ENCODE data around the gene PLEKHA8.
A peak's percentile ranks its signal among the peaks of the same experiment; 100 is the strongest.

Gene PLEKHA8

DNA sequence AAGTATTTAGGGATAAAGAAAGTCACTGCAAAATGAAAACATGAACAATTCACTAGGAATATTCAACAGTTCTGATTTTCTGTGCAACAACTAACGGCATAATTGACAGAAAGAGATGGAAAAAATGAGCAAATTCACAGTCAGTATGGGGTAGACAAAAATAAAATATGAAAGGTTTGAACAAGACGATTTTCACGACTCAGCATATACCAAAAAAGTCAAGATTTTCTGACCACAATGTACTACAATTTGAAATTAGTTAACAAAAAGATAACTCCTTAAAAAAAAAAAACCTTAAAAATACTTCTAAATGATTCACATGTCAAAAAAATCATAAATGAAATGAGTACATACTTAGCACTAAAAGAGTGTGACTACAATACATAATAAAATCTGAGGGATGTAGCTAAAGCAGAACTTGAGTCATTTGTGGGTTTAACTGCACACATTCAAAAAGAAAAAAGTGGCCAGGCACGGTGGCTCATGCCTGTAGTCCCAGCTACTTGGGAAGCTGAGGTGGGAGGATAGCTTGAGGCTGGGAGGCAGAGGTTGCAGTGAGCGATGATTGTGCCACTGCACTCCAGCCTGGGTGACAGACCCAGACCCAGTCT lies 84.0 kb downstream of the PLEKHA8 start:
- no peak for DNase-seq (ENCODE audit: low read depth)

DNA sequence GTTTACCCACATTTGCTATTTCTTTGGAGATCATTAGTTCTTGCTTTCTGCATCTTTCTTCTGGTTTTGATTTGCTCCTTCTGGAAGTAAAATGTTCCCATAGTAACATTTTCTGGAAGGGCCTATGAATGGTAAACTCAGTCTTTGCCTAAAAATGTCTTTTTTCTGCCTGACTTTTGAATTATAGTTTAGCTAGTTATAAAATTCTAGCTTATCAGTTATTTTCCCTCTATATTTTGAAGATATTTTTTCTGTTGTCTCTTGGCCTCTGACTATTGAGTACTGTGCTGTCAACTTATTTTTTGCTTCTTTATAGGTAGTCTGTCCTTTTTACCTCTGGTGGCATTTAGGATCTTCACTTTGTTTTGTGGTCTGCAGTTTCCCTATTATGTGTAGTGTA lies 84.9 kb downstream of the PLEKHA8 start:
- DNase-seq (ENCODE audit: low read depth), result no peak

DNA sequence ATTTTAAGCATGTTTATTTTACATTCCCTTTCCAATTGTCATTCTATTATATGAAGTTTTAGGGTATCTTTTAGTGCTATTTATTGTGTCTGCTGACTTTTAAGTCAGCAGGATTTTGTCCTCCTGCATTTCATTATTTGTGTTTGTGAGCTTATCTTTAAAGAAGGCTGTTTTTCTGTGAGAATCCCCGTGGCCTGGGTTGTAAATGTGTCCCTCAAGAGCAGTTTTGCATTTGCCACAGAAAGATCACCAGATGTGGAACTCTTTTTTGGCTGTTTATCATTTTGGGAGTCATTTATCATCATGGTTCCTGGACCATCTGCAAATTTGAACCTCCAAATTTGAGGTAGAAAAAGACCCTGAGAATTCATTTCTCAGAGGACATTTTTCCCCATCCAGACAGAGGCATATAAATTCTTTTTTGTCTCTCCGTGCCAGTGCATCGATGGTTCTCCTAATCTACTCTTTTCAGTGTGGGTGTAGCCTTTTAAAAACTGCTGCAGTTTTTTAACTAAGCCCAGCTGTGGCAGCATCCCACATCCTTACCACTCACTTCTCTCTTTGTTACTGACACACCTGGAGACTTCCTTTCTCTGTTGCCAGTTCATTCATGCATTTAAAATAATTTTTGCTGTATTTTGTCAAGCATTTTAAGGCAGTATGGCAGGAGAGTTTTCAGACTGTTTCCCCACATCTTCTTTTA lies 86.5 kb downstream of the PLEKHA8 start:
- DNase-seq (ENCODE audit: low read depth), result no peak

DNA sequence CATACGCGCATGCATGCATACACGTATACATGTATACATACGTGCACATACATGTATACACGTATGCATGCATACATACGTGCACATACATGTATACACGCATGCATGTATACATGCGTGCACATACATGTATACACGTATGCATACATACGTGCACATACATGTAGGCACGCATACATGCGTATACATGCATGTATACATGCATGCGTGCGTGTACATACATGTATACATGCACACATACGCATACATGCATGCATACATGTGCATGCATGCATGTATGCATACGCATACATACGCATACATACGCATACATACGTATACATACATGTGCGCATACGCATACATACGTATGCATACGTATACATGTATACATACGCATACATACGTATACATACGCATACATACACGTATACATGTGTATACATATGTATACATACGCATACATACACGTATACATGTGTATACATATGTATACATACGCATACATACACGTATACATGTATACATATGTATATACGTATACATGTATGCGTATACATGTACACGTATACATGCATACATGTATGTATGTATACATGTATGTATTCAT lies 87.6 kb downstream of the PLEKHA8 start:
- no peak for DNase-seq (ENCODE audit: low read depth)

DNA sequence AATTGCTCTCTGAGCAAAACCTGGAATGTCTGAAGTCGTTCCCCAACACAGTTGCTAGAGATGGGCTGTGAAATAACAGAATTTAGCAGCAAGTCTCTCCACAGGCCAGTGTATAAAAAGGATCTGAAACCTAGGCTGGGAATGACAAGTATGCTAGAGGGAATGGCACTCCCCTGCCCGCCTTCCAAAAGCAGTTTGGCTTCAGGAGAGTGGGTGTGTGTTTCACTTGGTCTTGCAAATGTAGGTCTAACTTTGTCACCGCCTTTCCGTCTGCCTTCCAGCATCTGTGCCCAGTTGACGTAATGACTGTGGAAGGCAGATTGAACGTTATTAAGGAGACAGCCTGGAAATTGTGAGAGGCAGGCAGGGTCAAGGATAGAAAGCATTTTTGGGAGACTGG lies 88.6 kb downstream of the PLEKHA8 start:
- no peak for DNase-seq (ENCODE audit: low read depth)

DNA sequence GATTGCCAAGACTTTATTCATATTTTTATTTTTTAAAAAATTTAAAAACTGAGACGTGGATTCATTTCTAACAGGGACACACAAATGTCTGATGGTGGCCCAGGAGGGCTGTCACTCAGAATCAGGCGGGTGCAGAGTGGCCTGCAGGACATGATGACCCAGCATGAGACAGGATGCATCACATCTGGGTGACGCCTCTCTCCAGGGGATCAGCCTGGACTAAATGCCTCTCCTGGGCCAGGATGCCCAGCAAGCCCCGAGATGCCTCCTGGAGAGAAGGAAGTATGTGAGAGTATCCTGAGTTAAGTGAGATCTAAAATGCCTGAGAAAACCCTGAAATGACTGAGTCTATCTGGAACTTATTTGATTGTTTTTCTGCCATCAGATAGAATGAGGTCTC lies 89.7 kb downstream of the PLEKHA8 start:
- no peak for DNase-seq (ENCODE audit: low read depth)

DNA sequence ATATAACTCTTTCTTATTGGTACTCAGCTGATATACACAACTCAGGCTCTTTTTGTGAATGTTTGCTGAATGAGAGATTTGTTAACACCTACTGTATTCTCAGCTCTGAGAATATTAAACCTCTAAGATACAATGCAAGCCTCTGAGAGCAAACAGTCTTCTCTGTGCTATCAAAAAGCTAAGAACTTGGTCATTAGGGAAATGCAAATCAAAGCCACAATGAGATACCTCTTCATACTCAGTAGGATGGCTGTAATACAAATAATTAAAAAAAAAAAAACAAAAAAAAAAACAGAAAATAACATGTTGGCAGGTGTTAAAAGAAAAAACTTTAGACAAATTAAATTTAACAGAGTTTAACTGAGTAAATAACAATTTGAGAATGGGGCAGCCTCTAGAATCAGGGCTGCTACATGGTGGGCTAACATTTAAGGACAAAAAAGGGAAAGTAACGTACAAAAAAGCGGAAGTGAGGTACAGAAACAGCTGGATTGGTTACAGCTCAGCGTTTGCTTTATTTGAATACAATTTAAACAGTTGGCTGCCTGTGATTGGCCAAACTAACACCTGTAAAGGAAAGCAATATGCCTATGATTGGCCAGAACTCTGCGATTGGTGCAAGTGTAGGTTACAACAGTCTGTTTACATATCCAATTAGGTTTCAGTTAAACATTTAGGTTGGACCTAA lies 91.8 kb downstream of the PLEKHA8 start:
- DNase-seq (ENCODE audit: low read depth), result no peak

DNA sequence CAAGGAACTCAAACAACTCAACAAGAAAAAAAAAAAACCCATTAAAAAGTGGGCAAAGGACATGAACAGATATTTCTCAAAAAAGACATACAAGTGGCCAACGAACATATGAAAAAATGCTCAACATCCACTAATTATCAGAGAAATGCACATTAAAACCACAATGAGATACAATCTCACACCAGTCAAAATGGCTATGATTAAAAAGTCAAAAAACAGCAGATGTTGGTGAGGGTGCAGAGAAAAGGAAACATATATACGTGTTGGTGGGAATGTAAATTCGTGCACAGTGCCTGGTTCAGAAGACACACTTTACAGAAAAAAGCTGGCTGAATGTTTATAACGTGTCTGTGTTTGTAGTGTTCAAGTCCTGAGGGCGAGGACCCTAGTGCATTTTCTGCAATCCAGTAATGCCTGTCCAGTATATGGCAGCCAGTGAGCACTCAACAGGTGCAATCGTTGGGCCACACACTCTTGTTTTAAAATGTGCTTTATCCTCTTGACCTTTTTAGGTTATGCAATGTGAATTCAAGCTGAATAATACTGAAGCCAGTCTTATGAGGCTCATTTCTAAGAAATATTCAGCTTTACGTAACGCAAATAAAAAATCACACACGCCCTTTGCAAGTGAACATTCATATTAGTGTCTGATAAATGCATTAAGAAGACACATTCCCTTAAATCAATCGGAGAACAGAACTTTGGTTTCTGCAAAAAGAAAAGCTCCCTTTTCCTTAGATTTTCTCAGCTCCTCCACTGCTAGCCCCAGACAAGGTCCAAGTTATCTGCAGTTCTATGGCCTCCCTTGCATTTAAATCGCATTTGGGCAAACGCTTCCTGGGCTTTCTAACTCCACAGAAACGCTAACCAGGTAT lies 105.8 kb downstream of the PLEKHA8 start:
- no peak for DNase-seq (ENCODE audit: low read depth)

DNA sequence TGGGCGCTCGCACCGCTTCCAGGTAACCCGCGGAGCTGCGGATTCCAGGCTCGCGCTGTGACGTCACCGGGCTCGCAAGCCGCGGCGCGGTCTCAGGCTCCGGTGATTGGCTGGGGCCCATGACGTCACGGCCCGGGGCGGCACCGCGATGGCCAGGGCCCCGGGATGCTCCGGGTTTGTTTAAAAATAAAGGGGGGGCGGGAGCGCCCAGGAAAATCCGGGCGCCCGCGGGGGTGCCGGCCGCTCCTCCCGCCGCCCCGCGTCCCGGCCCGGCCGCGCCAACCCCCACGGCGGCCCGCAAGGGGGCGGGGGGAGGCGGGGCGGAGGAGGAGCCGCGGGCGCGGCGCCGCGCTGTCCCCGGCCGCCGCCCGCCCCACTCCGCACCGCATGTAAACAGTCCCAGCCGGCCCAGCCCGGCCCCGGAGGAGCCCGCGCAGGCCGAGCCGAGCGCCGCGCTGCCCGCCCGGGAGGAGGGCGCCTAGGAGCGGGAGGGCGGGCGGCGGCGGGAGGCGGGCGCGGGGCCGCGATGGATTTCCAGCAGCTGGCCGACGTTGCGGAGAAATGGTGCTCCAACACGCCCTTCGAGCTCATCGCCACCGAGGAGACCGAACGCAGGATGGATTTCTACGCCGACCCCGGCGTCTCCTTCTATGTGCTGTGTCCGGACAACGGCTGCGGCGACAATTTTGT lies 106.5 kb downstream of the PLEKHA8 start, which contains the start of gene MTURN:
MTURN (plus strand) TSS at position 376 of the 690 bp plus-strand sequence; CDS start at position 527, 151 bp downstream.
- peak; percentile 67 for DNase-seq (ENCODE audit: low read depth)

DNA sequence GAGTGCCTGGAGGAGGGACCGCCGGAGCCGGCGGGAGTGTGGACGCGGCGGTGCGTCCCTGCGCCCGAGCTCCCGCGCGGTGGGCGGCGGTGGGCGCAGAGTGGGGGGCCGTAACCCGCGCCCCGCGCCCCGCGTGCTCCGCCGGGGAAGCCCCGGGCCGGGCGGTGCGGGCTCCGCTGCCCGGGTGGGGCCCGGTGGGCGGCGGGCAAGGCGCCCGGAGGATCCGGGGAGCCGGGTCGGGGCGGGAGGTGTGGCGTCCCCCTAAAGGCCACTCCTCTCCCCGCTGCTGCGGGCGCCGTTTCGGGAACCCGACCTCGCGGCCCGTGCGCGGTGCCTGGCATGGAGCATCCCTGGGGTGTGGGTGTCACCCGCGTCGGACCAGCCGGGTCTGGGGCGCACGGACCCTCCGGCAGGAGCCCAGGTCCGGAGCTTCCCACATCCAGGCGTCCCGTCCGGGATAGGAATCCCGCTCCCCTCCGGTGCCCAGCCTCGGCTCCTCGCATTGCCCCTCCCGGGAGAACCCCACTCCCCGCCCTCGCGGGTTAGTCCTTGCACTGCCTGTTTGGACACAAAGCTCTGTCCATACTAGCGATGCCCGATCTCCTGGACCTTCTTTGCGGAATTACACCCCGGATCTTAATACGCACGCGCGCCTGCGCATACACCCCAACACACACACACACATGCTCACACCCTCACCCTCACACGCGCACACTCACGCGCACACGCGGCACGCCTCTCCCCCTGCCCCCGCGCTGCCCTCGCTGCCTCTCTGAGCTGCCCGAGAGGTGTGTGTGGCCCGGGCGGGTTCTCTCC lies 107.3 kb downstream of the PLEKHA8 start:
- DNase-seq (ENCODE audit: low read depth), result no peak

DNA sequence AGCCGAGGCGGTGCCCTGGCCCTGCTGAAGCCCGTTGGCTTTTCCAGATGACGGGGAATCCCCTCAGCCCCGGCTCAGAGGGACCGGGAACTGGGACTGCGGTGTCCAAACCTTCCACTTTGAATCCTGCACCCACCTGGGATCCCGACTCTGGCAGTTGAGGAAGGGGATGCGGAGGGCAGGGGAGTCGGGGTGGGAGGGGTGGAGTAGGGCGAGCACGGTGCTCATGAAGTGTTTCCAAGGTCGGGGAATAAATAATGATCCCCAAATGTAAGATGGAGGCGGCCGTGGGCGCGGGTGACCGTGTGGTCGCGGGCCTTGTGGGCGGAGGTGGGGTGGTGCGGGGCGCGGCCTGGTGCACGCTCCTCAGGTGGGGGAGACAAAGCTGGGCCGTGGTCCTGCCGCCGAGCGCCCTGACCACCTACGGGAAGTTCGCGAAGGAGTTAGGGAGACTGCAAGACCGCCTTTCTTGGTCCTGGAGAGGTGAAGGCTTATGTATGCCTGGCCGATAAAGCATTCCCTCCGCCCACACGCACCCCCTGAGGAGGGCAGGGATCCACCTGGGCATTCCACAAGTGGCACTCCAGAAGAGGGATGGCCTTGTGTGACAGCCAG lies 108.0 kb downstream of the PLEKHA8 start:
- DNase-seq (ENCODE audit: low read depth), result no peak

DNA sequence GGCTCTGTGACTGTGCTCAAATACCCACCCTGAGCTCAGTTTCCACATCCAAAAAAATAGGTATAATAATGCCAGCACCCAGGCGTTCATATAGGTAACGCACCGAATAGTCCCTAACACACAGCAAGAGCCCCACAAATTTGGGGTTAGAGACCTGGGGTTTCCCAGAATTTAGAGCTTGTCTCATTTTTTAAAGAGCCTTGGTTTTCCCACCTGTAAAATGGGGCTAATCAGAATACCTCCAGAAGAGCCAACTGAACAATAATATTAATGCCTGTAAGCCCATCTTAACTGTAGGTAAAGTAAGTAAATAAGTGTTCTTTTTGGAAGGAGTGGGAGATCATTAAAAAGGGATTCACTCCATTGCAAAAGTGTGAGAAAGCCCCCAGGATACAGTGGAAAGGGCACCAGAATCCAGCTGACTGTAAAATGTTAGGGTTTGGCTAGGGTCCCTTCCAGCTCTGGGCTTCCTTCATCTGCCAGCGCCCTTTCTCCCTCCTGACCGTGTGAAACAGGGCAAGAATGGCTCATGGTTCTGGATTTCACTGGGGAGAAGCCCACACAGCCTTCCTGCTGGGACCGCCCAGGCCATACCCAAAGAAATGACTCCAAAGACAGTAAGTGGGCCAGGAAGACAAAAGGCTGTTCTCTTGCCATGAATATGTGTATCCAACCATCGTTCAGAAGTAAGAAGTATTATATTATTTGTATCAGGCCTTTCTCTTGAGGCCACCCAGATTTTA lies 108.7 kb downstream of the PLEKHA8 start:
- DNase-seq (ENCODE audit: low read depth), result no peak

DNA sequence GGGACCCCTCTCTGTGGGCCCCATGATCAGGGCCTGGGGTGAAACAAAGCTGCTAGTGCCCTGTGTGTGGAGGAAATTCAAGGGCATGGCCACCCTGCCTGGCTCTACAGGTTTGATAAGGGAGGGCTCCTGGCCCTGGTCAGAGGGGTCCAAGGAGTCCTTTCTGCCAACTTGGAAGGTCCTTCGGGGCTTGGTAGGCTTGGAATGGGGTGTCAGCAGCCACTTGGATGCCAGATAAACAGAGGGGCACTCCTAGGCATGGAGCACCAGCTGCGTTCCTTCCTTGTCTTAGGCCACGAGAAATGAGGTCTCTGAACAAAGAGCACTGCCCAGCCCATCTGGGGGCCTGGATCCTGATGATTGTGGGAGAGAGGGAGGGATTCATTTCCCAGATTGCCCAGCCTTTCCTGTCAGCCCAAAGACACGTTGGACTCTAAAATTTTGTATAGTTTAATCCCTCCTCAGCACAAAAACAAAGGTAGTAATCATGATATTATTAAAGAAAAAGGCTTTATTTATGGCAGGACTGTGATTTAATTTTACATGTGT lies 111.7 kb downstream of the PLEKHA8 start:
- DNase-seq (ENCODE audit: low read depth), result no peak

DNA sequence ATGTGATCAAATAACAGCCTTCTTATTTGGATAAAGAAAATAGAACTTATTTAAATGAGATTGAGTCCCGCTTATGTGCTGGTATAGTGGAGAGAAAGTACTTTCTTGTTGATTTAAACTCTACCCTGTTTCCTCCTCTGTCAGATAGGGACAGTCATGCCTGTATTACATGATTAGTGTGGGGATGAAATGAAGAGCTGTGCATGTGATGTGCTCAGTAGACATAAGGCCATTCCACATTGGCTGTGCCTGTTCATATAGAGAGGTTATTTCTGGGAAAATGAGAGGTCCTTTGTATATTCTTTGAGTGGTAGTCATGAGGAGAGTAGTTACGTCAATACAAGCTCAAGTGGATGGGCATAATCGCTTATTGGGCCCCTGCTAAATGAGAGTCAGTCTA lies 112.2 kb downstream of the PLEKHA8 start:
- no peak for DNase-seq (ENCODE audit: low read depth)

DNA sequence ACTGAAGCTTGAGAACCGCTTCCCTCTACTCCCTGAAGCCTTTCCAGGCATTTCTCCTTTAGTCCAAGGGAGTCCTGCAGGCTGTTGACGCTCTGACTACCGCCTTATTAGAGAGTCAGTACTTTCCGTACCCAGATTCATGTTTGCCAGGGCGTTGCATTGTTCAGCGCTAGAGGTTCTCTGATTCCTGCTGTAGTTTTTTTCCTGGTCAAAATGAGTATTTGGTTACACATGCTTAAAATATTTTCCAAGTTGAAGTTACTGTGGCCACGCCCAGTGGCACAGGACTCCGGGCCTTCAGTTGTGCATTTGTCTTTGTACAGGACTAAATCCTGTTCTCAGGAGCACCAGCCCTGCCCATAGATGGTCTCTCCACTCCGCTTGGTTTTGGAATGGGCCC lies 114.5 kb downstream of the PLEKHA8 start:
- DNase-seq (ENCODE audit: low read depth), result no peak

DNA sequence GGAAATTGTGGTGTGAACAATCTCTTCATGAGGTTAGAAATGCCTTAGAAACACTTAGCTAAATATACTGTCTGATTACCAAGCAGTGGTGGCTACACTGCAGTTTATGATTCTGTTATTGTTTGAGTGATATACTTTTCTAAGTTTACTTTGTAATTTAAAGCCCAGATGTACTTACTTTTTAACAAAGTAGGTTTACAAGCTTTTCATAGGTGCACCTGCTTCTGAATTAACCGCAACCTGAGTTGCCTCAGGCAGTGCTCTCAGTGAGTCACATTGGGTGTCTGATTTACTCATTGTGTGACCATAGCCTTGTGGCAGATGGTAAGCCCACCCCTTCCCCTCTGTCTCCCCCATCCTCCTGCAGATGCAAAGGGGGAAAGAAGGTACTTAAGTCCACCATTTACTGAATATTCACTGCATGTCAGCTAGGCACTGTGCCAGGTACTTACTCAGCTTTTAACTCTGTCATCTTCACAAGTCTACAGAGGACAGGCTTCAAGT lies 115.6 kb downstream of the PLEKHA8 start:
- DNase-seq (ENCODE audit: low read depth), result no peak

DNA sequence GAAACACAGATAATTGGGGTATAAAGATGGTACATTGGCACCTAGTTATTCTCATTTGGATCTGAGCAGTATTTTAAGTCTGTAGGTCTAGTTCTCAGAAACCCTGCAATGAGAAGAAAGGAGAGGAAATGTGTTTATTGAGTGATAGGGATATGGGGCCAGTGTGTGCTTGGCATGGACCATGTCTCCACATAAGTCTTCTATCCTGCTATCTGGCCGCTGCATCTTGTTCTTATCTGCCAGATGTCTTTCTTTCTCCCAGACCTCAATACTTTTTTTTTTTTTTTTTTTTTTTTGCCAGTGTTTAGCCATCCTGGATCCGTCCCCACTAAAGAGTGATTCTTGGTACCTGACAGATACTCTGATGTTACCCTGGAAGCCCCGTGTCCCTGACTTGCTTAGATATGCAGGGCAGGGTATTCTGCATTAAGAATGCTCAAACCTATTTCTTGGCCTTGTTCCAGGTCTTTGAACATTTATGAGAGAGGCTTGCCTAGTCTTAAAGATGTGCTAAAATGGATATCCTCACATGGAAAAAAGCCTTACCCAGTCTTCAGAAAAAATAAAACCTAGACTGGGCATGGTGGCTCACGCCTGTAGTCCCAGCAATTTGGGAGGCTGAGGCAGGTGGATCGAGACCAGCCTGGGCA lies 116.6 kb downstream of the PLEKHA8 start:
- DNase-seq (ENCODE audit: low read depth), result no peak

DNA sequence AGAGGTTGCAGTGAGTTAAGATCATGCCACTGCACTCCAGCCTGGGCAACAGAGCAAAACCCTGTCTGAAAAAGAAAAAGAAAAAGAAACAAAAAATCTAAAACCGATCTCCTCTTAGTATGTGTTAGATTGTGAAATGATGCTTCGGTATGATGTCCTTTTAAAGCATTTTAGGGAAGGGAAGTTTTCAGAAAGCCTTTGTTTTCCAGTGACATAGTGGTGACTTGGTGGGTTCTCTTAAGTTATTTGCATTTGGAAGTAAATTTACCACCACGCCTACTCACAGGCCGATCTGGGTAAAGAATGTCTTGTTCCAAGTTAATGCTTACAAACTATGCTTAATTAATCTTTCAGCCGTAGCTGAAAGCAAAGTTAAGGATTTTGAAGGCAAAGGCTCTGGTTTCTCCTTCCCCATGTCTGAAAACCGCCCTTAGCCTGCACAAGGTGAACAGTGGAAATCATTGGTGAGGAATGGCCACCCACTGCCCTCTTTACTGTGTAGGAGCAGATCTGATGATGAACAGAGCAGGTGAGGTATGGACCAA lies 117.3 kb downstream of the PLEKHA8 start:
- DNase-seq (ENCODE audit: low read depth), result no peak
